Naive B cell (primary cell): ENCODE measurements around the gene DNAH17. TPM values are rescaled to one million over a fixed set of nuclear protein-coding genes. Genes with fewer than 3 reads are reported as not detected.

ENCODE experiments used
- ATAC-seq, 2 donors: fragments of 150-1000 bp; cut with Tn5 transposase; 2 replicates each; pipeline ENCODE4 v1.10.0; 2021; ENCODE audit warnings: low read depth in 2 of 2, mild to moderate bottlenecking in 2 of 2, moderate library complexity in 2 of 2
- DNase-seq: peaks from one replicate; pipeline ENCODE4 v3.0.0; 2022
- H3K27ac Mint-ChIP-seq, 6 donors: one replicate each; pipeline ENCODE4 v1.8.0; 2020 to 2022; ENCODE audit warnings: mild to moderate bottlenecking in 6 of 6, mixed read lengths in 6 of 6, moderate library complexity in 5 of 6, inconsistent platforms in 2 of 6
- H3K27me3 Mint-ChIP-seq, 3 donors: one replicate each; pipeline ENCODE4 v1.8.0; 2021 to 2022; ENCODE audit warnings: mixed read lengths in 3 of 3, mild to moderate bottlenecking in 1 of 3
- H3K36me3 Mint-ChIP-seq, 2 donors: one replicate each; pipeline ENCODE4 v1.8.0; 2020 to 2022; ENCODE audit warnings: mixed read lengths in 2 of 2, inconsistent platforms in 1 of 2, mild to moderate bottlenecking in 1 of 2
- H3K4me1 Mint-ChIP-seq, 3 donors: one replicate each; pipeline ENCODE4 v1.8.0; 2020 to 2022; ENCODE audit warnings: mixed read lengths in 3 of 3, inconsistent platforms in 1 of 3, mild to moderate bottlenecking in 1 of 3, moderate library complexity in 1 of 3
- H3K4me3 Mint-ChIP-seq, 8 donors: one replicate each; pipeline ENCODE4 v1.8.0; 2020 to 2022; ENCODE audit warnings: mild to moderate bottlenecking in 8 of 8, mixed read lengths in 8 of 8, moderate library complexity in 8 of 8, inconsistent platforms in 2 of 8
- H3K9me3 Mint-ChIP-seq, 7 donors: one replicate each; pipeline ENCODE4 v1.8.0; 2020 to 2022; ENCODE audit warnings: mixed read lengths in 7 of 7, mild to moderate bottlenecking in 5 of 7, inconsistent platforms in 2 of 7, moderate library complexity in 1 of 7
- polyA plus RNA-seq, 6 donors: library from polyadenylated mRNA; unstranded; fragments of 300-500 nt; fragmentation: Illumina TruSeq; gene quantifications; one replicate each; pipeline ENCODE4 v1.2.3, GENCODE V29; 2021; ENCODE audit warnings: low read depth in 6 of 6

Gene DNAH17
- polyA plus RNA-seq, 6 donors from 2014 or later, result 0.09 to 0.95 (median 0.13) TPM; not detected in 3

DNA sequence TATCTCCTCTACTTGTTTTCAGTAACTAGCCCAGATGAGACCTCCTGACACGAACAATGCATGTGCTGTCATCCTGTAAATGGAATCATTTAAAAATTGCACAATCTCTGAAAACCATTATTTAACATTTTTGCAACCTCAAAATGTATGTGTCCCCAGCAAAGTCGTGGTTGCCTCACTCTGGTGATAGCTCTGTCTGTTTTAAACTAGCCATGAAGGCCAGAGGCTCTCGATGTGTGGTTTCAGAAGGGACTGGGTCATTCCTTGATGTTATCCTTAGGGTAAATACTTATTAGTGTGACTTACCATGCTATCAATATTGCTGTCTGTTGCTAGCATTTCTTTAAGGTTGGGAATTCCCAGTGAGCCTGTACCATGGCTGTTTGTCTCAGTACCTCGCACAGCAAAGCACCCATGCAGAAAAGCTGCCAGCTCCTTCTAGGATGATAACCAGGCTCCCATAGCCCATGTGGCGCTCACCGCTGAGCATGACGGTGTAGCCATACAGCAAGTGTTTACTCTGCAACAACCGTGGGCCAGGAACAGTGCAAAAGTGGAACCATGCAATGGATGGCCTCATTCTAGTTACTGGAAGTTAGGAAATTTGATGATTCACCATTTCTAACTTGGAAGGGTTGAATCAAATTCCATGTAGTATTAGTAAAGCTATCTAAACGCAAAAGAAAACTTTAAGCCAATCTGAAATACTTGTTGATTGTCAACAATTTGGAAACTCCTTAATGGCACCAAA, 201.6 kb downstream of the DNAH17 start:
- DNase-seq (no peak), ATAC-seq (no peak)
- peak overlapping the region in 2 of 8 donors; percentile 40 to 68 for H3K4me3 Mint-ChIP-seq
- no peaks in the 10 kb centered on the region for H3K36me3 Mint-ChIP-seq
- H3K4me1 Mint-ChIP-seq, result peaks cover 3 to 16% (median 7%) of the 10 kb centered on the region in 3 donors
- H3K27me3 Mint-ChIP-seq, result peaks cover 0 to 17% (median 12%) of the 10 kb centered on the region in 3 donors
- H3K9me3 Mint-ChIP-seq, result no peaks in the 10 kb centered on the region
- H3K27ac Mint-ChIP-seq, result no peak overlapping the region

DNA sequence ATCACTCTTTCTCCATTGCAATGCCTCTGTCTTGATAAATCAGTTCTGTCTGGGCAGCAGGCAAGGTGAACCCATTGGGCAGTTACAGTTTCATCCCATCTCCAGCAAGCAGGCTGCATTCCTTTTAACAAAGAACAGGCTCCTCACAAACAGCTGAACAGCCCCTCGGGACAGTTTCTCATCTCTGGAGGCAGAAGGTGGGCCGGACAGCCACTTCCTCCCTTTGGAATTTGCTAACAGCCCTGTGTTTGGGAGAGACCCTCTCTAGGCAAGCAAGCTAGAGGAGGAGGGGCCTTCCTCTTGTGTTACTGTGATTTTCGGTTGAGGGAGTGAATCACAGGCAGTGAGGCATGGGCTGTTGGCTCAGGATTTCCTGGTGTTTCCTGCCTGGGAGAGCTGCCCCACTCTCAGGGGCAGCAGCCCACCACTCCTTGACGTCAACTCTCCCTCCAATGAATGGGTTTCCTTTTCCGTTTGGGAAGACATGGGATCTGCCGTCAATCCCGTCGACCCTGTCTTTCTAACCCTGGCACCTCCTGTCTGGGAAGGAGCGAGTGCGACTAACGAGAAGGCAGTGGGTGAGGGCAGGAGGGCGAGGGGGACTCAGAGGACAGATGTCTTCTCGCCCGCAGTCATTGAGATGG, 202.4 kb downstream of the DNAH17 start:
- DNase-seq, result no peak
- ATAC-seq, result no peak
- peaks cover 0 to 8% (median 0%) of the 10 kb centered on the region in 3 donors for H3K4me1 Mint-ChIP-seq
- H3K27ac Mint-ChIP-seq, result no peak overlapping the region
- H3K4me3 Mint-ChIP-seq, result peak overlapping the region in 1 of 8 donors; percentile 68
- H3K9me3 Mint-ChIP-seq, result no peaks in the 10 kb centered on the region
- peaks cover 0 to 17% (median 12%) of the 10 kb centered on the region in 3 donors for H3K27me3 Mint-ChIP-seq
- no peaks in the 10 kb centered on the region for H3K36me3 Mint-ChIP-seq

DNA sequence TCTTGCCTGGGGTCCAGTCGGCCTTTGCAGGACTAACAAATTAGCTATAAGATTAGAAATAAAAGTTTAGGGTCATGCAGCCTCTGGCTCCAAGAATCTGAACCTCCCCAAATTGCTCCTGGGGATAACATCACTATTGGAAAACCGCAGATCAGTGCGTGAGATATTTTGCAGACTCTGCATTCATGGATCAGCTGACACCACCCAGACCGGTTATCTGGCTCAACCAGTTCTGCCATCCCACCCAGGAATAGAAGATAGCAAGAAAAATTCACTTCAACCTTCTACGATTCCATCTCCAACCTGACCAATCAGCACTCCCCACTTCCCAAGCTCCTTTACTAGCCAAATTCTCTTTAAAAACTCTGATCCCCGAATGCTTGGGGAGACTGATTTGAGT, 203.0 kb downstream of the DNAH17 start:
- no peak overlapping the region for H3K4me3 Mint-ChIP-seq
- H3K36me3 Mint-ChIP-seq, result no peaks in the 10 kb centered on the region
- no peak for DNase-seq
- no peak for ATAC-seq
- peaks cover 0 to 5% (median 0%) of the 10 kb centered on the region in 3 donors for H3K4me1 Mint-ChIP-seq
- H3K27me3 Mint-ChIP-seq, result peaks cover 0 to 17% (median 12%) of the 10 kb centered on the region in 3 donors
- no peaks in the 10 kb centered on the region for H3K9me3 Mint-ChIP-seq
- no peak overlapping the region for H3K27ac Mint-ChIP-seq

Other genes with a start within 250 kb of the DNAH17 start
- gene SOCS3, start 217.3 kb downstream of the DNAH17 start, polyA plus RNA-seq, result 10 to 100 TPM in 4 of 6 donors, 1 to 10 TPM in 2; 4.7 to 29.1 (median 15.2) TPM
- 10 to 100 TPM; 23.9 to 50.1 (median 29.8) TPM for gene PGS1, start 198.7 kb downstream of the DNAH17 start, polyA plus RNA-seq
- gene CYTH1, start 204.9 kb upstream of the DNAH17 start, polyA plus RNA-seq, result 100 to 1,000 TPM; 165 to 235 (median 190) TPM